ENCODE results near the gene BLM. TPM values are rescaled to one million over a fixed set of nuclear protein-coding genes. Genes with fewer than 3 reads are reported as not detected.

BLM gene
- polyA plus RNA-seq, 4 donors, result 10.5 to 14.0 (median 12.2) TPM

- DNase-seq (ENCODE audit: low read depth in 4 of 4, low spot score in 2 of 4), result no peak
These were observed 148.6 kb downstream of the BLM start for GRCh38 chr15:90865702-90866101.

Other genes starting within 250 kb of the BLM start
- gene CRTC3, start 187.4 kb upstream of the BLM start, polyA plus RNA-seq (ENCODE audit: insufficient read length in 4 of 4), result 10 to 100 TPM; 27.0 to 36.8 (median 30.7) TPM
- 10 to 100 TPM; 44.0 to 58.8 (median 51.6) TPM for gene FURIN, start 151.2 kb downstream of the BLM start, polyA plus RNA-seq (ENCODE audit: insufficient read length in 4 of 4)
- 10 to 100 TPM; 12.7 to 20.6 (median 16.1) TPM for gene FES, start 167.2 kb downstream of the BLM start, polyA plus RNA-seq (ENCODE audit: insufficient read length in 4 of 4)
- 10 to 100 TPM; 35.7 to 67.2 (median 50.2) TPM for gene MAN2A2, start 186.0 kb downstream of the BLM start, polyA plus RNA-seq (ENCODE audit: insufficient read length in 4 of 4)
- gene HDDC3, start 215.2 kb downstream of the BLM start, polyA plus RNA-seq (ENCODE audit: insufficient read length in 4 of 4), result 10 to 100 TPM; 15.5 to 21.3 (median 16.6) TPM
- 10 to 100 TPM; 66.6 to 72.1 (median 69.0) TPM for gene UNC45A, start 217.9 kb downstream of the BLM start, polyA plus RNA-seq (ENCODE audit: insufficient read length in 4 of 4)
- 10 to 100 TPM; 14.4 to 21.3 (median 17.7) TPM for gene RCCD1, start 237.5 kb downstream of the BLM start, polyA plus RNA-seq (ENCODE audit: insufficient read length in 4 of 4)

Measured in left renal cortex interstitium (tissue), 4 donors.